Endothelial cell of umbilical vein (primary cell): ENCODE measurements around the gene TMPRSS5. TPM values are rescaled to one million over a fixed set of nuclear protein-coding genes. Genes with fewer than 3 reads are reported as not detected.

Experiments used
- BruUV-seq: library from RNA; stranded (reverse); fragments of 400-500 nt; replicated peaks from 2 replicates; lab custom pipeline; 2021; lab: Mats Ljungman, UMichigan
- CTCF ChIA-PET: fragments of 300-600, 350-600 bp; sonication (Branson Sonifier 250); formaldehyde crosslinking; loops from one replicate; lab custom pipeline; 2021; ENCODE audit warnings: antibody characterized with exemption, inconsistent platforms; lab: Charles Lee
- POLR2A ChIA-PET: fragments of 300-600, 350-600 bp; sonication (Branson Sonifier 250); formaldehyde crosslinking; loops from one replicate; lab custom pipeline; 2021; ENCODE audit warnings: antibody characterized with exemption, inconsistent platforms; lab: Charles Lee
- DNase-seq: peaks from one replicate; pipeline ENCODE4 v3.0.0-alpha.2; 2011; ENCODE audit warnings: low read depth, low spot score
- FAIRE-seq: peaks from 2 replicates; lab custom pipeline; 2011; peaks lifted over from hg19 to GRCh38; lab: Jason Lieb, UNC
- H2AFZ ChIP-seq: 2 replicates; pipeline ENCODE4 v1.6.0; 2012; ENCODE audit warnings: low read depth, low read length, control low read depth, inconsistent platforms
- H3K27ac ChIP-seq: 2 replicates; pipeline ENCODE4 v1.5.1; 2011; ENCODE audit warnings: low read depth, mild to moderate bottlenecking, control low read depth, low read length, moderate library complexity; ENCODE audit not compliant: insufficient read depth
- H3K27me3 ChIP-seq, 2 experiments: 2 replicates each; pipeline versions ENCODE4 v1.6.0 to v1.6.1; 2011; ENCODE audit warnings: low read length in 2 of 2, mixed read lengths in 1 of 2; ENCODE audit not compliant: control insufficient read depth in 2 of 2, insufficient read depth in 2 of 2
- H3K36me3 ChIP-seq, 2 experiments: 2 replicates in 1 of 2; 3 replicates in 1 of 2; pipeline ENCODE4 v1.5.1; 2011; ENCODE audit warnings: low read length in 2 of 2, mild to moderate bottlenecking in 1 of 2, moderate library complexity in 1 of 2; ENCODE audit not compliant: control insufficient read depth in 2 of 2, insufficient read depth in 2 of 2; ENCODE audit errors: extremely low read depth in 1 of 2
- H3K4me1 ChIP-seq: 3 replicates; pipeline ENCODE4 v1.5.1; 2011; ENCODE audit warnings: mild to moderate bottlenecking, low read length; ENCODE audit not compliant: control insufficient read depth, insufficient read depth; ENCODE audit errors: extremely low read depth
- H3K4me2 ChIP-seq: 2 replicates; pipeline ENCODE4 v1.6.1; 2011; ENCODE audit warnings: low read length, control low read depth, mixed read lengths; ENCODE audit not compliant: insufficient read depth
- H3K4me3 ChIP-seq, 3 experiments: fragments of 200-600 bp in 1 of 3; sonication (generic), shearing (Covaris generic) in 1 of 3; replicated peaks in 1 of 3; 2 replicates each; pipeline ENCODE4 v1.5.1; 2011 to 2016; ENCODE audit warnings: control low read depth in 3 of 3, low read length in 3 of 3, mild to moderate bottlenecking in 2 of 3, inconsistent platforms in 1 of 3, low read depth in 1 of 3, moderate library complexity in 1 of 3; ENCODE audit not compliant: insufficient read depth in 1 of 3
- H3K79me2 ChIP-seq: 2 replicates; pipeline ENCODE4 v1.6.0; 2012; ENCODE audit warnings: low read length, inconsistent platforms; ENCODE audit not compliant: control insufficient read depth, insufficient read depth
- H3K9ac ChIP-seq: replicated peaks from 2 replicates; pipeline ENCODE3; 2011; ENCODE audit warnings: low read length, control low read depth; ENCODE audit not compliant: insufficient read depth; ENCODE audit errors: extremely low read depth
- H3K9me1 ChIP-seq: replicated peaks from 3 replicates; pipeline ENCODE4 v1.6.0; 2011; ENCODE audit warnings: mild to moderate bottlenecking, low read length; ENCODE audit not compliant: control insufficient read depth, insufficient read depth; ENCODE audit errors: extremely low read depth
- H3K9me3 ChIP-seq: replicated peaks from 2 replicates; pipeline ENCODE4 v1.5.1; 2012; ENCODE audit warnings: low read length, inconsistent platforms; ENCODE audit not compliant: control insufficient read depth, insufficient read depth
- H4K20me1 ChIP-seq: replicated peaks from 2 replicates; pipeline ENCODE3; 2011; ENCODE audit warnings: mild to moderate bottlenecking, low read length; ENCODE audit not compliant: control insufficient read depth, insufficient read depth; ENCODE audit errors: extremely low read depth
- EZH2 ChIP-seq: IDR thresholded peaks from 2 replicates; pipeline ENCODE4 v1.6.1; 2012; ENCODE audit warnings: borderline replicate concordance, low read depth, mild to moderate bottlenecking, moderate library complexity, low read length, inconsistent platforms; ENCODE audit not compliant: severe bottlenecking
- FOS ChIP-seq: IDR thresholded peaks from 2 replicates; pipeline ENCODE4 v1.6.1; 2011; ENCODE audit warnings: mild to moderate bottlenecking, low read length, moderate library complexity, borderline replicate concordance; ENCODE audit not compliant: insufficient read depth
- GATA2 ChIP-seq: IDR thresholded peaks from 2 replicates; pipeline ENCODE4 v1.7.0; 2011; ENCODE audit warnings: low read depth, mild to moderate bottlenecking, moderate library complexity, mixed read lengths, low read length; ENCODE audit not compliant: insufficient read length, insufficient read depth
- JUN ChIP-seq: IDR thresholded peaks from 2 replicates; pipeline ENCODE4 v1.6.1; 2011; ENCODE audit warnings: borderline replicate concordance, low read depth; ENCODE audit not compliant: insufficient read length, insufficient read depth
- MYC ChIP-seq: IDR thresholded peaks from one replicate; pipeline ENCODE4 v1.6.1; 2011; ENCODE audit warnings: mild to moderate bottlenecking, low read depth, low read length
- POLR2A ChIP-seq: IDR thresholded peaks from 2 replicates; pipeline ENCODE4 v1.6.1; 2012; ENCODE audit warnings: low read depth, mild to moderate bottlenecking, control low read depth, low read length
- POLR2AphosphoS5 ChIP-seq: IDR thresholded peaks from 2 replicates; pipeline ENCODE4 v1.6.1; 2012; ENCODE audit warnings: low read depth, mild to moderate bottlenecking, control low read depth, low read length, moderate library complexity; ENCODE audit not compliant: insufficient read depth
- dilution Hi-C: fragments of 300-500 bp; cut with MboI; formaldehyde crosslinking; loops from one replicate; pipeline ENCODE4 v1.15.0; 2019; ENCODE audit warnings: low sequenced_read_pairs; ENCODE audit not compliant: extremely low pct_ligation_motif_present
- intact Hi-C: fragments of 100-400 bp; cut with micrococcal nuclease; formaldehyde crosslinking; loops from one replicate; pipeline ENCODE4 v1.10.0; 2022
- polyA plus RNA-seq, 4 experiments: library from polyadenylated mRNA; depleted of rRNA in 3 of 4; stranded (reverse) in 3 of 4; unstranded in 1 of 4; fragments of >200 nt; gene quantifications; 2 replicates each; pipeline versions ENCODE4 v1.2.1 to v1.2.3, GENCODE V29; 2011 to 2012; ENCODE audit warnings: missing spikeins in 1 of 4
- total RNA-seq: library from RNA; stranded (reverse); gene quantifications from 2 replicates; pipeline ENCODE4 v1.2.3, GENCODE V29; 2021
- TF ChIP-seq, protein P1 (sequence below), 2 donors: IDR thresholded peaks; 1 replicate in 1 of 2; 2 replicates in 1 of 2; pipeline ENCODE4 v1.5.1; 2011; ENCODE audit warnings: low read length in 2 of 2, mild to moderate bottlenecking in 2 of 2, moderate library complexity in 2 of 2, control low read depth in 1 of 2, inconsistent platforms in 1 of 2, low read depth in 1 of 2; ENCODE audit not compliant: insufficient read depth in 1 of 2; ENCODE audit errors: extremely low read depth in 1 of 2
- TF ChIP-seq, protein P2 (sequence below): IDR thresholded peaks from 2 replicates; pipeline ENCODE4 v1.6.1; 2011; ENCODE audit not compliant: insufficient read depth, insufficient read length

The TMPRSS5 gene
- total and polyA plus RNA-seq, 2 donors (not counting 3 experiments of a cell fraction or from before 2014, with no cell fraction given) = 0.40 to 0.64 TPM

DNA sequence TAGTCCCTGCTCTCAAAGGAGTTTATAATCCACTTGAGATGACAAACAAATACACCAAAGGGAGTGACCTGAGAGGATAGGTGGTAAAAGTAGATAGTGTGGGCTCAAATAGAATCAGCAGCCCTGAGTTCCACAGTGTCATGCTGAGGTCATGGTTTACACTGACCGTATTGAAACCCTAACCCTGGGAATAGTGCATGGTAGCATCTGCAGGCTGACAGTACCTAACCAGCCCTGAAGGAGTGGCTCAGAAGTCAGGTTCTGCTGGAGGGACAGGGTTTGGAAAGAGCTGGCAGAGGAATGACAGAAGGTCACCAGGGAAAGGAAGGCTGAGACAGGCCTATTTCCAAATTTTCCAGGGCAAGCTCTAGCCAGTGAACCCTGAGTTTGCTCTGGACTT, 9.2 kb upstream of the TMPRSS5 start:
- H3K27me3 ChIP-seq = no peaks in the 10 kb centered on the region
- no peaks in the 10 kb centered on the region for H3K9me1 ChIP-seq
- no peak overlapping the region for H2AFZ ChIP-seq
- DNase-seq (no peak), FAIRE-seq (no peak)
- H3K4me2 ChIP-seq = no peak overlapping the region
- CTCF ChIA-PET = no interaction called here
- no peak overlapping the region for H3K4me3 ChIP-seq
- TF ChIP-seq, protein P1, sequence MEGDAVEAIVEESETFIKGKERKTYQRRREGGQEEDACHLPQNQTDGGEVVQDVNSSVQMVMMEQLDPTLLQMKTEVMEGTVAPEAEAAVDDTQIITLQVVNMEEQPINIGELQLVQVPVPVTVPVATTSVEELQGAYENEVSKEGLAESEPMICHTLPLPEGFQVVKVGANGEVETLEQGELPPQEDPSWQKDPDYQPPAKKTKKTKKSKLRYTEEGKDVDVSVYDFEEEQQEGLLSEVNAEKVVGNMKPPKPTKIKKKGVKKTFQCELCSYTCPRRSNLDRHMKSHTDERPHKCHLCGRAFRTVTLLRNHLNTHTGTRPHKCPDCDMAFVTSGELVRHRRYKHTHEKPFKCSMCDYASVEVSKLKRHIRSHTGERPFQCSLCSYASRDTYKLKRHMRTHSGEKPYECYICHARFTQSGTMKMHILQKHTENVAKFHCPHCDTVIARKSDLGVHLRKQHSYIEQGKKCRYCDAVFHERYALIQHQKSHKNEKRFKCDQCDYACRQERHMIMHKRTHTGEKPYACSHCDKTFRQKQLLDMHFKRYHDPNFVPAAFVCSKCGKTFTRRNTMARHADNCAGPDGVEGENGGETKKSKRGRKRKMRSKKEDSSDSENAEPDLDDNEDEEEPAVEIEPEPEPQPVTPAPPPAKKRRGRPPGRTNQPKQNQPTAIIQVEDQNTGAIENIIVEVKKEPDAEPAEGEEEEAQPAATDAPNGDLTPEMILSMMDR (IDR thresholded peaks at IDR 0.05; ENCODE audit: extremely low read depth in 1 of 2, insufficient read depth in 1 of 2, low read depth in 1 of 2, low read length in 2 of 2) = no peak
- TF ChIP-seq FOS (no peak), JUN (no peak), POLR2AphosphoS5 (no peak), MYC (no peak), EZH2 (no peak), GATA2 (no peak), POLR2A (no peak)
- TF ChIP-seq, protein P2, sequence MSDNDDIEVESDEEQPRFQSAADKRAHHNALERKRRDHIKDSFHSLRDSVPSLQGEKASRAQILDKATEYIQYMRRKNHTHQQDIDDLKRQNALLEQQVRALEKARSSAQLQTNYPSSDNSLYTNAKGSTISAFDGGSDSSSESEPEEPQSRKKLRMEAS = no peak
- intact Hi-C loops (no loop called here), dilution Hi-C loops (no loop called here)
- H3K36me3 ChIP-seq = no peaks in the 10 kb centered on the region
- H4K20me1 ChIP-seq = no peaks in the 10 kb centered on the region
- no peak overlapping the region for H3K9ac ChIP-seq
- no peaks in the 10 kb centered on the region for H3K79me2 ChIP-seq
- no peak overlapping the region for H3K27ac ChIP-seq
- H3K9me3 ChIP-seq = no peaks in the 10 kb centered on the region
- no TSS peak for BruUV-seq
- H3K4me1 ChIP-seq = no peaks in the 10 kb centered on the region
- POLR2A ChIA-PET = no interaction called here
